Panc1 (cell line): ENCODE results near the gene PTP4A2.

Experiments used
- POLR2AphosphoS5 ChIP-seq: IDR thresholded peaks from 2 replicates; pipeline ENCODE4 v1.6.1; 2012; ENCODE audit warnings: mild to moderate bottlenecking, low read depth, low read length, moderate library complexity
- TF ChIP-seq, protein P1 (sequence below): fragments of 450-650 bp; IDR thresholded peaks from 2 replicates; pipeline ENCODE4 v1.5.1; 2017; ENCODE audit warnings: mild to moderate bottlenecking

DNA sequence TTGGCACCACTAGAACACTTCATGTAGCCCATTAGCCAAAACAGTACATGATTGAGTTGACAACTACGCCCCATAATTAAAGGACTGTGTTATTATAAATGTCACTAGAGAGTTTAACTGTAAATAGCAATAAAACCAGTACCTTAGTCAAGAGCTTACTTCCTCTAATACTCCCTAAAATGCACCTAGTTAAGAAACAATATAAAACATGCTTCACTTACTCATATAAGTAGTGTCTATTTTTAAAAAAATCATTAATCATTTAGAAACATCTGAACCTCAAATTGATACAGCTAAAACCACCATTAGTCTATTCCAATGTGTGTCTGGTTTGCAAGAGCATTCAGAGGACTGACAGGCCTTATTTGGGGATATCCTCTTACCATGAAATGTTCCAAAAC is 25.3 kb downstream of the PTP4A2 start:
- no peak for TF ChIP-seq POLR2AphosphoS5
- TF ChIP-seq, protein P1, sequence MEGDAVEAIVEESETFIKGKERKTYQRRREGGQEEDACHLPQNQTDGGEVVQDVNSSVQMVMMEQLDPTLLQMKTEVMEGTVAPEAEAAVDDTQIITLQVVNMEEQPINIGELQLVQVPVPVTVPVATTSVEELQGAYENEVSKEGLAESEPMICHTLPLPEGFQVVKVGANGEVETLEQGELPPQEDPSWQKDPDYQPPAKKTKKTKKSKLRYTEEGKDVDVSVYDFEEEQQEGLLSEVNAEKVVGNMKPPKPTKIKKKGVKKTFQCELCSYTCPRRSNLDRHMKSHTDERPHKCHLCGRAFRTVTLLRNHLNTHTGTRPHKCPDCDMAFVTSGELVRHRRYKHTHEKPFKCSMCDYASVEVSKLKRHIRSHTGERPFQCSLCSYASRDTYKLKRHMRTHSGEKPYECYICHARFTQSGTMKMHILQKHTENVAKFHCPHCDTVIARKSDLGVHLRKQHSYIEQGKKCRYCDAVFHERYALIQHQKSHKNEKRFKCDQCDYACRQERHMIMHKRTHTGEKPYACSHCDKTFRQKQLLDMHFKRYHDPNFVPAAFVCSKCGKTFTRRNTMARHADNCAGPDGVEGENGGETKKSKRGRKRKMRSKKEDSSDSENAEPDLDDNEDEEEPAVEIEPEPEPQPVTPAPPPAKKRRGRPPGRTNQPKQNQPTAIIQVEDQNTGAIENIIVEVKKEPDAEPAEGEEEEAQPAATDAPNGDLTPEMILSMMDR: no peak
